MCF 10A (cell line): ENCODE measurements around the gene CYB5A. TPM values are rescaled to one million over a fixed set of nuclear protein-coding genes. Genes with fewer than 3 reads are reported as not detected.

ENCODE experiments used
- BruUV-seq: library from RNA; stranded (reverse); fragments of 400-500 nt; replicated peaks from 2 replicates; lab custom pipeline; 2021; lab: Mats Ljungman, UMichigan
- CTCF ChIA-PET: fragments of 300-600 bp; sonication (Branson Sonifier 250); formaldehyde crosslinking; extraction: SDS; loops from one replicate; lab custom pipeline; 2021; ENCODE audit warnings: antibody characterized with exemption, inconsistent platforms; lab: Yijun Ruan, JAX
- POLR2A ChIA-PET: fragments of 300-600, 350-650 bp; sonication (Branson Sonifier 250); formaldehyde crosslinking; extraction: SDS; loops from one replicate; lab custom pipeline; 2020; ENCODE audit warnings: antibody characterized with exemption, inconsistent platforms; lab: Yijun Ruan, JAX
- DNase-seq: peaks from one replicate; pipeline ENCODE4 v3.0.0-alpha.2; 2018; ENCODE audit not compliant: unreplicated experiment
- H3K27ac Mint-ChIP-seq: one replicate; pipeline ENCODE4 v1.8.0; 2022; ENCODE audit warnings: mild to moderate bottlenecking, low read depth, mixed read lengths; ENCODE audit not compliant: unreplicated experiment
- H3K27me3 Mint-ChIP-seq: one replicate; pipeline ENCODE4 v1.8.0; 2022; ENCODE audit warnings: mixed read lengths; ENCODE audit not compliant: insufficient read depth, unreplicated experiment
- H3K36me3 Mint-ChIP-seq: one replicate; pipeline ENCODE4 v1.8.0; 2022; ENCODE audit warnings: mild to moderate bottlenecking, moderate library complexity, mixed read lengths; ENCODE audit not compliant: insufficient read depth, unreplicated experiment
- H3K4me1 Mint-ChIP-seq: one replicate; pipeline ENCODE4 v1.8.0; 2022; ENCODE audit warnings: mixed read lengths; ENCODE audit not compliant: insufficient read depth, unreplicated experiment
- H3K4me3 Mint-ChIP-seq: one replicate; pipeline ENCODE4 v1.8.0; 2022; ENCODE audit warnings: mild to moderate bottlenecking, moderate library complexity, mixed read lengths; ENCODE audit not compliant: unreplicated experiment
- H3K9me3 Mint-ChIP-seq: one replicate; pipeline ENCODE4 v1.8.0; 2022; ENCODE audit warnings: mixed read lengths; ENCODE audit not compliant: unreplicated experiment
- intact Hi-C: fragments of 100-400 bp; cut with micrococcal nuclease; formaldehyde crosslinking; loops from 2 replicates; pipeline ENCODE4 v1.14.1; 2022
- total RNA-seq: library from RNA; stranded (reverse); gene quantifications from 2 replicates; pipeline ENCODE4 v1.2.3, GENCODE V29; 2022
- TF ChIP-seq, protein P1 (sequence below): fragments of 200-600 bp; IDR thresholded peaks from one replicate; pipeline ENCODE4 v1.8.0; 2022; ENCODE audit warnings: antibody characterized with exemption, mild to moderate bottlenecking; ENCODE audit not compliant: unreplicated experiment

The CYB5A gene
- total RNA-seq, 1 experiment from 2014 or later, result 27.5 TPM

GRCh38 chr18:74311000-74311399 is 19.2 kb upstream of the CYB5A start:
- ChIA-PET CTCF (interaction anchor here (0.5 to 3.5 kb wide), 5 partner anchors 10 to 232 kb away, joined by 3 to 20 read pairs (median 5); no protein-coding TSS in a partner anchor), POLR2A (no interaction called here)
- intact Hi-C loops, result loop anchor here (2.0 kb wide), 1 partner anchor 32 kb away; no protein-coding TSS in a partner anchor
- TF ChIP-seq, protein P1, sequence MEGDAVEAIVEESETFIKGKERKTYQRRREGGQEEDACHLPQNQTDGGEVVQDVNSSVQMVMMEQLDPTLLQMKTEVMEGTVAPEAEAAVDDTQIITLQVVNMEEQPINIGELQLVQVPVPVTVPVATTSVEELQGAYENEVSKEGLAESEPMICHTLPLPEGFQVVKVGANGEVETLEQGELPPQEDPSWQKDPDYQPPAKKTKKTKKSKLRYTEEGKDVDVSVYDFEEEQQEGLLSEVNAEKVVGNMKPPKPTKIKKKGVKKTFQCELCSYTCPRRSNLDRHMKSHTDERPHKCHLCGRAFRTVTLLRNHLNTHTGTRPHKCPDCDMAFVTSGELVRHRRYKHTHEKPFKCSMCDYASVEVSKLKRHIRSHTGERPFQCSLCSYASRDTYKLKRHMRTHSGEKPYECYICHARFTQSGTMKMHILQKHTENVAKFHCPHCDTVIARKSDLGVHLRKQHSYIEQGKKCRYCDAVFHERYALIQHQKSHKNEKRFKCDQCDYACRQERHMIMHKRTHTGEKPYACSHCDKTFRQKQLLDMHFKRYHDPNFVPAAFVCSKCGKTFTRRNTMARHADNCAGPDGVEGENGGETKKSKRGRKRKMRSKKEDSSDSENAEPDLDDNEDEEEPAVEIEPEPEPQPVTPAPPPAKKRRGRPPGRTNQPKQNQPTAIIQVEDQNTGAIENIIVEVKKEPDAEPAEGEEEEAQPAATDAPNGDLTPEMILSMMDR, result no peak
- no peak for DNase-seq
- Mint-ChIP-seq H3K9me3 (no peaks in the 10 kb centered on the region), H3K36me3 (peaks cover 4% of the 10 kb centered on the region), H3K4me3 (no peak overlapping the region), H3K27ac (no peak overlapping the region), H3K27me3 (no peaks in the 10 kb centered on the region), H3K4me1 (peaks cover 6% of the 10 kb centered on the region)
- no TSS peak for BruUV-seq

GRCh38 chr18:74310411-74310810 is 18.6 kb upstream of the CYB5A start:
- intact Hi-C loops, result loop anchor here (2.0 kb wide), 1 partner anchor 32 kb away; no protein-coding TSS in a partner anchor
- peak; percentile 76 for DNase-seq
- POLR2A ChIA-PET, result no interaction called here
- H3K27me3 Mint-ChIP-seq, result no peaks in the 10 kb centered on the region
- H3K4me1 Mint-ChIP-seq, result peaks cover 6% of the 10 kb centered on the region
- no peaks in the 10 kb centered on the region for H3K9me3 Mint-ChIP-seq
- peaks cover 4% of the 10 kb centered on the region for H3K36me3 Mint-ChIP-seq
- TF ChIP-seq, protein P1, result peak; percentile 35
- H3K27ac Mint-ChIP-seq, result peak overlapping the region; percentile 4
- H3K4me3 Mint-ChIP-seq, result no peak overlapping the region
- CTCF ChIA-PET, result interaction anchor here (0.5 to 3.5 kb wide), 7 partner anchors 10 to 118 kb away, joined by 3 to 20 read pairs (median 5); no protein-coding TSS in a partner anchor
- no TSS peak for BruUV-seq

- TF ChIP-seq, protein P1, result no peak
- CTCF ChIA-PET, result no interaction called here
- POLR2A ChIA-PET, result no interaction called here
- H3K27me3 Mint-ChIP-seq, result no peaks in the 10 kb centered on the region
- no peak for DNase-seq
- no peaks in the 10 kb centered on the region for H3K9me3 Mint-ChIP-seq
- H3K27ac Mint-ChIP-seq, result no peak overlapping the region
- H3K4me3 Mint-ChIP-seq, result no peak overlapping the region
- intact Hi-C loops, result no loop called here
- H3K4me1 Mint-ChIP-seq, result no peaks in the 10 kb centered on the region
- BruUV-seq, result no TSS peak
- H3K36me3 Mint-ChIP-seq, result no peaks in the 10 kb centered on the region
These were observed 12.2 kb upstream of the CYB5A start for GRCh38 chr18:74303936-74304335.

- BruUV-seq, result no TSS peak
- H3K9me3 Mint-ChIP-seq, result no peaks in the 10 kb centered on the region
- POLR2A ChIA-PET, result no interaction called here
These were observed 11.5 kb upstream of the CYB5A start for GRCh38 chr18:74303306-74303705.

More at GRCh38 chr18:74303306-74303705, 11.5 kb upstream of the CYB5A start:
- Mint-ChIP-seq H3K4me1 (no peaks in the 10 kb centered on the region), H3K27ac (no peak overlapping the region), H3K4me3 (no peak overlapping the region), H3K36me3 (no peaks in the 10 kb centered on the region), H3K27me3 (no peaks in the 10 kb centered on the region)
- CTCF ChIA-PET, result no interaction called here
- intact Hi-C loops, result no loop called here
- TF ChIP-seq, protein P1, result no peak
- no peak for DNase-seq
